NCI-H2107 (cell line): ENCODE data around the gene CDH18.

Experiments used
- DNase-seq: peaks from one replicate; lab custom pipeline; 2025; lab: John Stamatoyannopoulos, UW

CDH18 gene

GRCh38 chr5:19928562-19929421 is 59.2 kb downstream of the CDH18 start:
- no peak for DNase-seq

- DNase-seq = no peak
Measured at GRCh38 chr5:19927919-19928318, 60.1 kb downstream of the CDH18 start.

GRCh38 chr5:19927170-19927569 is 60.8 kb downstream of the CDH18 start:
- DNase-seq = no peak

- no peak for DNase-seq
Measured at GRCh38 chr5:19923742-19924141, 64.3 kb downstream of the CDH18 start.

- DNase-seq = no peak
Measured at GRCh38 chr5:19920761-19921160, 67.2 kb downstream of the CDH18 start.

GRCh38 chr5:19918780-19919179 is 69.2 kb downstream of the CDH18 start:
- no peak for DNase-seq

- DNase-seq = no peak
Measured at GRCh38 chr5:19917588-19918122, 70.3 kb downstream of the CDH18 start.

- DNase-seq = no peak
Measured at GRCh38 chr5:19910136-19910535, 77.9 kb downstream of the CDH18 start.

- no peak for DNase-seq
Measured at GRCh38 chr5:19904766-19905165, 83.2 kb downstream of the CDH18 start.

- no peak for DNase-seq
Measured at GRCh38 chr5:19903611-19904010, 84.4 kb downstream of the CDH18 start.

- DNase-seq = no peak
Measured at GRCh38 chr5:19902316-19902934, 85.6 kb downstream of the CDH18 start.

- DNase-seq = no peak
Measured at GRCh38 chr5:19900269-19900668, 87.7 kb downstream of the CDH18 start.

- no peak for DNase-seq
Measured at GRCh38 chr5:19891658-19892057, 96.3 kb downstream of the CDH18 start.

- DNase-seq = no peak
Measured at GRCh38 chr5:19886123-19886917, 101.7 kb downstream of the CDH18 start.

- DNase-seq = no peak
Measured at GRCh38 chr5:19885040-19885824, 102.8 kb downstream of the CDH18 start.

- no peak for DNase-seq
Measured at GRCh38 chr5:19880859-19881436, 107.1 kb downstream of the CDH18 start.

- DNase-seq = no peak
Measured at GRCh38 chr5:19880458-19880857, 107.5 kb downstream of the CDH18 start.

- DNase-seq = no peak
Measured at GRCh38 chr5:19874811-19875210, 113.2 kb downstream of the CDH18 start.

GRCh38 chr5:19866090-19866450 is 121.9 kb downstream of the CDH18 start:
- DNase-seq = no peak

- DNase-seq = no peak
Measured at GRCh38 chr5:19865336-19866089, 122.5 kb downstream of the CDH18 start.

GRCh38 chr5:19862711-19863110 is 125.3 kb downstream of the CDH18 start:
- DNase-seq = no peak
